ENCODE data around the gene ATP10B.

ATP10B gene

GRCh38 chr5:160547061-160547460 lies 304.9 kb downstream of the ATP10B start:
- Histone ChIP-seq H2BK12ac (ENCODE audit: low read length in 2 of 2) (no peak overlapping the region), H2AFZ (ENCODE audit: low read depth, low read length) (no peak overlapping the region), H2BK120ac (ENCODE audit: low read depth, low read length) (no peak overlapping the region), H3K27me3 (ENCODE audit: control insufficient read depth in 1 of 2, insufficient read depth in 1 of 2, low read length in 2 of 2) (peaks cover 0 to 3% of the 10 kb centered on the region in 2 experiments), H3K14ac (ENCODE audit: low read length in 2 of 2) (no peak overlapping the region), H3K4me3 (ENCODE audit: insufficient read depth in 1 of 2, low read depth in 1 of 2, low read length in 2 of 2) (no peak overlapping the region), H3K27ac (ENCODE audit: low read length, poor library complexity, severe bottlenecking) (no peak overlapping the region), H3K18ac (ENCODE audit: low read depth in 1 of 2, low read length in 2 of 2) (no peak overlapping the region), H2BK15ac (ENCODE audit: low read depth, poor library complexity, severe bottlenecking) (no peak overlapping the region), H3K9ac (ENCODE audit: low read length) (no peak overlapping the region), H4K8ac (ENCODE audit: low read length) (no peak overlapping the region), H3K4me2 (ENCODE audit: low read length, poor library complexity, severe bottlenecking) (no peak overlapping the region), H2AK5ac (ENCODE audit: low read length, severe bottlenecking) (no peak overlapping the region), H3K23ac (ENCODE audit: low read length in 2 of 2) (no peak overlapping the region), H3K4me1 (ENCODE audit: control insufficient read depth, insufficient read depth, low read depth, low read length) (no peaks in the 10 kb centered on the region), H4K91ac (ENCODE audit: low read length) (no peak overlapping the region), H3K36me3 (ENCODE audit: control insufficient read depth in 1 of 2, insufficient read depth in 2 of 2, low read depth in 1 of 2, low read length in 2 of 2) (no peaks in the 10 kb centered on the region), H3K79me1 (replicated peaks; ENCODE audit: low read length, poor library complexity, severe bottlenecking) (no peaks in the 10 kb centered on the region), H3K4ac (ENCODE audit: low read depth in 1 of 2, low read length in 2 of 2) (no peak overlapping the region), H3K9me3 (ENCODE audit: control insufficient read depth, low read length) (no peaks in the 10 kb centered on the region), H2BK5ac (ENCODE audit: low read depth, low read length, poor library complexity, severe bottlenecking) (no peak overlapping the region)
- 62% methylated on average over 2 of the region's 2 CpGs for WGBS
- DNase-seq, result no peak

DNA sequence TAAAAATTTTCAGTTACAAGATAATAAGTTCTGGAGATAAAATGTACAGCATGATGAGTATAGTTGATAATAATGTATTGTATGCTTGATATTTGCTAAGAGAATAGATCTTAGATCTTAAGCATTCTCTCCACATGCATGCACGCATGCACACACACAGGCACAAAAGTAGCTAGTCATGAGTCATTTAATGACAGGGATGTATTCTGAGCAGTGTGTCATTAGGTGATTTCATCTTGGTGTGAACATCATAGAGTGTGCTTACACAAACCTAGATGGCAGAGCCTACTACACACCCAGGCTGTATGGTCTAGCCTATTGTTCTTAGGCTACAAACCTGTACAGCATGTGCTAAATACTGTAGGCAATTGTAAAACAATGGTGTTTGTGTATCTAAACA lies 306.2 kb downstream of the ATP10B start:
- Histone ChIP-seq H2BK5ac (ENCODE audit: low read depth, low read length, poor library complexity, severe bottlenecking) (no peak overlapping the region), H2AK5ac (ENCODE audit: low read length, severe bottlenecking) (no peak overlapping the region), H2AFZ (ENCODE audit: low read depth, low read length) (no peak overlapping the region), H3K18ac (ENCODE audit: low read depth in 1 of 2, low read length in 2 of 2) (no peak overlapping the region), H3K23ac (ENCODE audit: low read length in 2 of 2) (no peak overlapping the region), H4K91ac (ENCODE audit: low read length) (no peak overlapping the region), H3K27ac (ENCODE audit: low read length, poor library complexity, severe bottlenecking) (no peak overlapping the region), H2BK120ac (ENCODE audit: low read depth, low read length) (no peak overlapping the region), H2BK15ac (ENCODE audit: low read depth, poor library complexity, severe bottlenecking) (no peak overlapping the region), H3K4me3 (ENCODE audit: insufficient read depth in 1 of 2, low read depth in 1 of 2, low read length in 2 of 2) (no peak overlapping the region), H2BK12ac (ENCODE audit: low read length in 2 of 2) (no peak overlapping the region), H3K9me3 (ENCODE audit: control insufficient read depth, low read length) (no peaks in the 10 kb centered on the region), H3K27me3 (ENCODE audit: control insufficient read depth in 1 of 2, insufficient read depth in 1 of 2, low read length in 2 of 2) (no peaks in the 10 kb centered on the region), H3K14ac (ENCODE audit: low read length in 2 of 2) (no peak overlapping the region), H3K79me1 (replicated peaks; ENCODE audit: low read length, poor library complexity, severe bottlenecking) (no peaks in the 10 kb centered on the region), H3K36me3 (ENCODE audit: control insufficient read depth in 1 of 2, insufficient read depth in 2 of 2, low read depth in 1 of 2, low read length in 2 of 2) (no peaks in the 10 kb centered on the region), H4K8ac (ENCODE audit: low read length) (no peak overlapping the region), H3K4me1 (ENCODE audit: control insufficient read depth, insufficient read depth, low read depth, low read length) (no peaks in the 10 kb centered on the region), H3K4me2 (ENCODE audit: low read length, poor library complexity, severe bottlenecking) (no peak overlapping the region), H3K4ac (ENCODE audit: low read depth in 1 of 2, low read length in 2 of 2) (no peak overlapping the region), H3K9ac (ENCODE audit: low read length) (no peak overlapping the region)
- no peak for DNase-seq
- WGBS, result 100% methylated on average over 1 of the region's 1 CpG

- Histone ChIP-seq H3K79me1 (replicated peaks; ENCODE audit: low read length, poor library complexity, severe bottlenecking) (no peaks in the 10 kb centered on the region), H3K9ac (ENCODE audit: low read length) (no peak overlapping the region), H2BK15ac (ENCODE audit: low read depth, poor library complexity, severe bottlenecking) (no peak overlapping the region), H2AK5ac (ENCODE audit: low read length, severe bottlenecking) (no peak overlapping the region), H4K91ac (ENCODE audit: low read length) (no peak overlapping the region), H2BK12ac (ENCODE audit: low read length in 2 of 2) (no peak overlapping the region), H3K27me3 (ENCODE audit: control insufficient read depth in 1 of 2, insufficient read depth in 1 of 2, low read length in 2 of 2) (no peaks in the 10 kb centered on the region), H3K27ac (ENCODE audit: low read length, poor library complexity, severe bottlenecking) (no peak overlapping the region), H4K8ac (ENCODE audit: low read length) (no peak overlapping the region), H3K36me3 (ENCODE audit: control insufficient read depth in 1 of 2, insufficient read depth in 2 of 2, low read depth in 1 of 2, low read length in 2 of 2) (no peaks in the 10 kb centered on the region), H3K18ac (ENCODE audit: low read depth in 1 of 2, low read length in 2 of 2) (no peak overlapping the region), H3K4me1 (ENCODE audit: control insufficient read depth, insufficient read depth, low read depth, low read length) (no peaks in the 10 kb centered on the region), H3K4me3 (ENCODE audit: insufficient read depth in 1 of 2, low read depth in 1 of 2, low read length in 2 of 2) (no peak overlapping the region), H3K4me2 (ENCODE audit: low read length, poor library complexity, severe bottlenecking) (no peak overlapping the region), H3K14ac (ENCODE audit: low read length in 2 of 2) (no peak overlapping the region), H2BK5ac (ENCODE audit: low read depth, low read length, poor library complexity, severe bottlenecking) (no peak overlapping the region), H3K9me3 (ENCODE audit: control insufficient read depth, low read length) (no peaks in the 10 kb centered on the region), H2AFZ (ENCODE audit: low read depth, low read length) (no peak overlapping the region), H3K4ac (ENCODE audit: low read depth in 1 of 2, low read length in 2 of 2) (no peak overlapping the region), H2BK120ac (ENCODE audit: low read depth, low read length) (no peak overlapping the region), H3K23ac (ENCODE audit: low read length in 2 of 2) (no peak overlapping the region)
- DNase-seq, result no peak
- 60% methylated on average over 1 of the region's 1 CpG for WGBS
Observed at GRCh38 chr5:160543395-160543794, 308.6 kb downstream of the ATP10B start.

- Histone ChIP-seq H3K36me3 (ENCODE audit: control insufficient read depth in 1 of 2, insufficient read depth in 2 of 2, low read depth in 1 of 2, low read length in 2 of 2) (no peaks in the 10 kb centered on the region), H2BK5ac (ENCODE audit: low read depth, low read length, poor library complexity, severe bottlenecking) (no peak overlapping the region), H4K91ac (ENCODE audit: low read length) (no peak overlapping the region), H3K9ac (ENCODE audit: low read length) (no peak overlapping the region), H2BK15ac (ENCODE audit: low read depth, poor library complexity, severe bottlenecking) (no peak overlapping the region), H3K27me3 (ENCODE audit: control insufficient read depth in 1 of 2, insufficient read depth in 1 of 2, low read length in 2 of 2) (no peaks in the 10 kb centered on the region), H2BK12ac (ENCODE audit: low read length in 2 of 2) (no peak overlapping the region), H3K79me1 (replicated peaks; ENCODE audit: low read length, poor library complexity, severe bottlenecking) (no peaks in the 10 kb centered on the region), H3K9me3 (ENCODE audit: control insufficient read depth, low read length) (no peaks in the 10 kb centered on the region), H3K4ac (ENCODE audit: low read depth in 1 of 2, low read length in 2 of 2) (no peak overlapping the region), H3K14ac (ENCODE audit: low read length in 2 of 2) (no peak overlapping the region), H3K4me2 (ENCODE audit: low read length, poor library complexity, severe bottlenecking) (no peak overlapping the region), H3K27ac (ENCODE audit: low read length, poor library complexity, severe bottlenecking) (no peak overlapping the region), H2BK120ac (ENCODE audit: low read depth, low read length) (no peak overlapping the region), H2AFZ (ENCODE audit: low read depth, low read length) (no peak overlapping the region), H3K18ac (ENCODE audit: low read depth in 1 of 2, low read length in 2 of 2) (no peak overlapping the region), H3K4me1 (ENCODE audit: control insufficient read depth, insufficient read depth, low read depth, low read length) (no peaks in the 10 kb centered on the region), H3K4me3 (ENCODE audit: insufficient read depth in 1 of 2, low read depth in 1 of 2, low read length in 2 of 2) (no peak overlapping the region), H3K23ac (ENCODE audit: low read length in 2 of 2) (no peak overlapping the region), H4K8ac (ENCODE audit: low read length) (no peak overlapping the region), H2AK5ac (ENCODE audit: low read length, severe bottlenecking) (no peak overlapping the region)
- WGBS, result 76% methylated on average over 2 of the region's 2 CpGs
- no peak for DNase-seq
Observed at GRCh38 chr5:160542840-160543239, 309.2 kb downstream of the ATP10B start.

Data from mesenchymal stem cell (in vitro differentiated cells and primary cell).